AG04450 (cell line): ENCODE results near the gene GHDC. TPM values are rescaled to one million over a fixed set of nuclear protein-coding genes. Genes with fewer than 3 reads are reported as not detected.
"Not testable (repeated sequence)": the region's sequence is repeated elsewhere in the genome, so short reads cannot be mapped to it uniquely, and the experiment has no call there.

Source experiments
- CTCF ChIA-PET: fragments of 300-600, 350-600 bp; formaldehyde crosslinking; extraction: SDS; loops from one replicate; lab custom pipeline; 2022; ENCODE audit warnings: antibody characterized with exemption, inconsistent platforms; lab: Charles Lee
- POLR2A ChIA-PET: fragments of 350-600 bp; formaldehyde crosslinking; extraction: SDS; loops from one replicate; lab custom pipeline; 2021; ENCODE audit warnings: antibody characterized with exemption, inconsistent platforms; lab: Yijun Ruan, JAX
- DNase-seq: peaks from one replicate; pipeline ENCODE4 v3.0.0-alpha.2; 2011; ENCODE audit warnings: low read depth, low spot score
- H3K27ac ChIP-seq: one replicate; pipeline ENCODE4 v1.5.1; 2012; ENCODE audit warnings: low read depth, low read length, control low read depth
- H3K27me3 ChIP-seq: one replicate; pipeline ENCODE4 v1.6.0; 2012; ENCODE audit warnings: low read length; ENCODE audit not compliant: control insufficient read depth, insufficient read depth
- H3K4me3 ChIP-seq: 2 replicates; pipeline ENCODE4 v1.5.1; 2011; ENCODE audit warnings: mild to moderate bottlenecking, low read depth, low read length, control low read depth
- H3K9me3 ChIP-seq: 2 replicates; pipeline ENCODE4 v1.5.1; 2012; ENCODE audit warnings: low read length; ENCODE audit not compliant: control insufficient read depth, insufficient read depth
- polyA plus RNA-seq: library from polyadenylated mRNA; depleted of rRNA; stranded (reverse); fragments of >200 nt; gene quantifications from 2 replicates; pipeline ENCODE4 v1.2.3, GENCODE V29; 2011
- TF ChIP-seq, protein P1 (sequence below): IDR thresholded peaks from 2 replicates; pipeline ENCODE4 v1.5.1; 2011; ENCODE audit warnings: low read depth, low read length, control low read depth, inconsistent platforms

The GHDC gene
- polyA plus RNA-seq, 1 experiment, result 5.1 TPM

- H3K27ac ChIP-seq, result no peak overlapping the region
- TF ChIP-seq, protein P1, sequence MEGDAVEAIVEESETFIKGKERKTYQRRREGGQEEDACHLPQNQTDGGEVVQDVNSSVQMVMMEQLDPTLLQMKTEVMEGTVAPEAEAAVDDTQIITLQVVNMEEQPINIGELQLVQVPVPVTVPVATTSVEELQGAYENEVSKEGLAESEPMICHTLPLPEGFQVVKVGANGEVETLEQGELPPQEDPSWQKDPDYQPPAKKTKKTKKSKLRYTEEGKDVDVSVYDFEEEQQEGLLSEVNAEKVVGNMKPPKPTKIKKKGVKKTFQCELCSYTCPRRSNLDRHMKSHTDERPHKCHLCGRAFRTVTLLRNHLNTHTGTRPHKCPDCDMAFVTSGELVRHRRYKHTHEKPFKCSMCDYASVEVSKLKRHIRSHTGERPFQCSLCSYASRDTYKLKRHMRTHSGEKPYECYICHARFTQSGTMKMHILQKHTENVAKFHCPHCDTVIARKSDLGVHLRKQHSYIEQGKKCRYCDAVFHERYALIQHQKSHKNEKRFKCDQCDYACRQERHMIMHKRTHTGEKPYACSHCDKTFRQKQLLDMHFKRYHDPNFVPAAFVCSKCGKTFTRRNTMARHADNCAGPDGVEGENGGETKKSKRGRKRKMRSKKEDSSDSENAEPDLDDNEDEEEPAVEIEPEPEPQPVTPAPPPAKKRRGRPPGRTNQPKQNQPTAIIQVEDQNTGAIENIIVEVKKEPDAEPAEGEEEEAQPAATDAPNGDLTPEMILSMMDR, result no peak
- DNase-seq, result no peak
- POLR2A ChIA-PET, result no interaction called here
- no peak overlapping the region for H3K4me3 ChIP-seq
- CTCF ChIA-PET, result no interaction called here
- peaks cover 2% of the 10 kb centered on the region for H3K27me3 ChIP-seq
- H3K9me3 ChIP-seq, result no peaks in the 10 kb centered on the region; the same call in 1 of the 2 replicates
Observed at GRCh38 chr17:42190491-42191274, 3.6 kb downstream of the GHDC start.

- Histone ChIP-seq H3K27ac (no peak overlapping the region), H3K4me3 (no peak overlapping the region), H3K27me3 (peaks cover 2% of the 10 kb centered on the region), H3K9me3 (no peaks in the 10 kb centered on the region; the same call in 1 of the 2 replicates)
- DNase-seq, result no peak
- CTCF ChIA-PET, result no interaction called here
- POLR2A ChIA-PET, result no interaction called here
- TF ChIP-seq, protein P1, result no peak
Observed at GRCh38 chr17:42189651-42189965, 4.7 kb downstream of the GHDC start.

DNA sequence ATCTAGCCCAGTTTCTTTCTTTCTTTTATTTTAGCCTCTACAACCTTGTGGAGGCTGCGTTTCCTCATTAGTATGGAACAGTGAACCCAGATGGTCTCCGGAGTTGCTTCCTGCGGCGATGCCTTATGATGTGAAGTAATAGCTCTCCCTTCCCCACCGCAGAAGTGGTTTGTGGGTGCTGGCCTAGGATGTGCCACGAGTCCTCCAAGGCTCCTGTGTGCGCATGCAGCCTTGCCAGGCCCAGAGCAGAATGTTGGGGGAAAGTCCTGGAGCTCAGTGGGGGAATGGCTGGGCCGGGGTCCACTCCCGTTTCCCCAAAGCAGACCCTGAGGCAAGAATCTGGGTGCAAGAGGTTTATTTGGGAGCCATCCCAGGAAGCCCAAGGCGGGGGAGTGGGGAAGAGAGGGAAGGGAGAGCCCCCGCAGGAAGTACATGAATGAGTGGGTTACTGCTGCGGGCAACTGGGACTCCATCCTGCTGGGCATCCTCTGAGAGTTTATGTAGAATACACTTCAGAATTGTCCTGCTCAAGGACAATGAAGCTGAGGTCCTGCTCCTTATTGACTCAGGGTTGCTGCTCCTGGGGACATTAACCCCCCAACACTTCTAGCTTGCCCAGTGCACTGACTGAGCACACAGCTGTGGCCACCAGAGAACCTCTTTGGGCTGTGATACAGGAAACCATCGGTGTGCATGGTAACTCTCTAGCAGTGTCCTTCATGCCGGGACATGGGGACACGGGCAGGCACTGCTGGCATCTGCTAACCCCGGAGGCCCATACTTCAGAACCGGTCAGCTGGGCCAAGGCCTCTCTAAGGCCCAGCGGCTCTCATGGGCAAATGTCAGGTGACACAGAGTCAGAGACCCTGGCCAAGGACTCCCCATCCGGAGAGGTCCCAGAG lies 5.3 kb downstream of the GHDC start:
- H3K4me3 ChIP-seq, result no peak overlapping the region
- CTCF ChIA-PET, result no interaction called here
- POLR2A ChIA-PET, result interaction anchor here (0.7 kb wide), 1 partner anchor 47 kb away, joined by 3 read pairs; no protein-coding TSS in a partner anchor
- TF ChIP-seq, protein P1, result no peak
- peaks cover 2% of the 10 kb centered on the region for H3K27me3 ChIP-seq
- DNase-seq, result no peak
- H3K9me3 ChIP-seq, result no peaks in the 10 kb centered on the region; the same call in 1 of the 2 replicates
- no peak overlapping the region for H3K27ac ChIP-seq

DNA sequence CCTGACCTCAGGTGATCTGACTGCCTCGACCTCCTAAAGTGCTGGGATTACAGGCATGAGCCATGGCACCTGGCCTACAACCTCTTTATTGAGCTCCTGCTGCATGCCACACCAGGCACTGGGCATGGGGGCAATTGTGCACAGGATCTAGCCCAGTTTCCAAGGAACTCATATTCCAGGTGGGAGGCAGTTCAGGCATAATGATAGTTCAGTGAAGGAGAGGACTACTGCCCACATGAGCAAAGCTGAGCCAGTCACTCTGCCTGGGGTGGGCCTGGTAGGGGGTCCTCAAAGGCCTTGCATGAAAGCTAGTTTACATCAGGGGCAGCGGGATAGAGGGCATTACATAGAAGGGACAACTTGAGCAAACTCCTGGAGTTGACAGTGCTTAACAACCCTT lies 6.5 kb downstream of the GHDC start:
- ChIA-PET CTCF (interaction anchor here (0.9 kb wide), 1 partner anchor 224 kb away, joined by 6 read pairs; no protein-coding TSS in a partner anchor), POLR2A (interaction anchor here (0.6 kb wide), 1 partner anchor 27 kb away, joined by 6 read pairs; no protein-coding TSS in a partner anchor)
- no peak overlapping the region for H3K4me3 ChIP-seq
- H3K27ac ChIP-seq, result no peak overlapping the region
- no peaks in the 10 kb centered on the region; the same call in 1 of the 2 replicates for H3K9me3 ChIP-seq
- TF ChIP-seq, protein P1, result no peak
- no peak for DNase-seq
- peaks cover 2% of the 10 kb centered on the region for H3K27me3 ChIP-seq

GRCh38 chr17:42186191-42186590 lies 8.1 kb downstream of the GHDC start:
- H3K27ac ChIP-seq, H3K4me3 ChIP-seq, H3K9me3 ChIP-seq, POLR2A ChIA-PET, DNase-seq: not testable (repeated sequence)
- H3K27me3 ChIP-seq, result peaks cover 10% of the 10 kb centered on the region
- CTCF ChIA-PET, result interaction anchor here (0.5 to 0.6 kb wide), 2 partner anchors 12 to 278 kb away, joined by 3 to 6 read pairs; no protein-coding TSS in a partner anchor
